ENCODE measurements around the gene CA6. TPM values are rescaled to one million over a fixed set of nuclear protein-coding genes. Genes with fewer than 3 reads are reported as not detected.

The CA6 gene
- total RNA-seq, 1 experiment from 2014 or later, result 0.11 TPM

- DNase-seq (ENCODE audit: low spot score), result no peak
- CTCF ChIA-PET, result interaction anchor here (1.1 to 2.2 kb wide), 11 partner anchors 7 to 138 kb away, joined by 3 to 88 read pairs (median 10); partner anchors contain the start of gene CA6
- peaks cover 5% of the 10 kb centered on the region for H3K4me1 Mint-ChIP-seq
- POLR2A ChIA-PET, result no interaction called here
- ATAC-seq, result no peak
- no peaks in the 10 kb centered on the region for H3K36me3 Mint-ChIP-seq
- no peaks in the 10 kb centered on the region for H3K9me3 Mint-ChIP-seq
- no peak overlapping the region for H3K27ac Mint-ChIP-seq
- TF ChIP-seq OVOL2 (CRISPR knock-in tag; IDR thresholded peaks at IDR 0.05; ENCODE audit: borderline replicate concordance) (no peak), SP1 (CRISPR knock-in tag; conservative IDR thresholded peaks at IDR 0.05) (no peak), ZNF138 (CRISPR knock-in tag; conservative IDR thresholded peaks at IDR 0.05) (no peak), ZNF396 (CRISPR knock-in tag; IDR thresholded peaks at IDR 0.05; ENCODE audit: borderline replicate concordance) (no peak), MYBL2 (CRISPR knock-in tag; IDR thresholded peaks at IDR 0.05) (no peak), PREB (CRISPR knock-in tag; IDR thresholded peaks at IDR 0.05; ENCODE audit: borderline replicate concordance) (no peak)
- no peak overlapping the region for H3K4me3 Mint-ChIP-seq
- H3K27me3 Mint-ChIP-seq (ENCODE audit: low read depth), result no peaks in the 10 kb centered on the region
Measured at GRCh38 chr1:8963963-8964362, 18.3 kb downstream of the CA6 start.

GRCh38 chr1:8965121-8965820 is 19.6 kb downstream of the CA6 start:
- TF ChIP-seq STAT6 (CRISPR knock-in tag; conservative IDR thresholded peaks at IDR 0.05; ENCODE audit: low read depth) (no peak), ESRRA (CRISPR knock-in tag; IDR thresholded peaks at IDR 0.05; ENCODE audit: borderline replicate concordance) (no peak), ZNF396 (CRISPR knock-in tag; IDR thresholded peaks at IDR 0.05; ENCODE audit: borderline replicate concordance) (no peak), ARID4B (CRISPR knock-in tag; IDR thresholded peaks at IDR 0.05; ENCODE audit: borderline replicate concordance) (no peak)
- no peaks in the 10 kb centered on the region for H3K36me3 Mint-ChIP-seq
- ChIA-PET POLR2A (no interaction called here), CTCF (interaction anchor here (1.2 to 1.3 kb wide), 2 partner anchors 39 to 136 kb away, joined by 3 to 4 read pairs; no protein-coding TSS in a partner anchor)
- no peak overlapping the region for H3K4me3 Mint-ChIP-seq
- H3K9me3 Mint-ChIP-seq, result no peaks in the 10 kb centered on the region
- no peak for ATAC-seq
- no peaks in the 10 kb centered on the region for H3K27me3 Mint-ChIP-seq (ENCODE audit: low read depth)
- no peak overlapping the region for H3K27ac Mint-ChIP-seq
- H3K4me1 Mint-ChIP-seq, result peaks cover 5% of the 10 kb centered on the region
- no peak for DNase-seq (ENCODE audit: low spot score)

GRCh38 chr1:8966606-8967005 is 20.9 kb downstream of the CA6 start:
- Mint-ChIP-seq H3K4me1 (peaks cover 5% of the 10 kb centered on the region), H3K9me3 (no peaks in the 10 kb centered on the region), H3K4me3 (no peak overlapping the region), H3K27ac (no peak overlapping the region), H3K36me3 (no peaks in the 10 kb centered on the region), H3K27me3 (ENCODE audit: low read depth) (no peaks in the 10 kb centered on the region)
- no peak for ATAC-seq
- CTCF ChIA-PET, result interaction anchor here (0.6 to 2.1 kb wide), 3 partner anchors 38 to 553 kb away, joined by 3 to 13 read pairs (median 4); no protein-coding TSS in a partner anchor
- POLR2A ChIA-PET, result no interaction called here
- DNase-seq (ENCODE audit: low spot score), result no peak
- no peak for TF ChIP-seq ZNF671 (CRISPR knock-in tag; IDR thresholded peaks at IDR 0.05)
- no peak for TF ChIP-seq FOXP1 (CRISPR knock-in tag; IDR thresholded peaks at IDR 0.05; ENCODE audit: borderline replicate concordance)
- TF ChIP-seq PREB (CRISPR knock-in tag; IDR thresholded peaks at IDR 0.05; ENCODE audit: borderline replicate concordance), result no peak
- no peak for TF ChIP-seq ZNF281 (CRISPR knock-in tag; IDR thresholded peaks at IDR 0.05)
- TF ChIP-seq HMGA2 (CRISPR knock-in tag; IDR thresholded peaks at IDR 0.05), result no peak
- no peak for TF ChIP-seq GABPB1 (CRISPR knock-in tag; IDR thresholded peaks at IDR 0.05)
- TF ChIP-seq MYBL2 (CRISPR knock-in tag; IDR thresholded peaks at IDR 0.05), result no peak
- no peak for TF ChIP-seq FOXK1 (CRISPR knock-in tag; IDR thresholded peaks at IDR 0.05)
- no peak for TF ChIP-seq ATF3 (CRISPR knock-in tag; conservative IDR thresholded peaks at IDR 0.05)
- TF ChIP-seq ZMAT4 (CRISPR knock-in tag; IDR thresholded peaks at IDR 0.05), result no peak

Measured in WTC11 (cell line).